DOHH2 (cell line): ENCODE results near the gene STK32C.

Source experiments
- H3F3A ChIP-seq: fragments of 200-600 bp; sonication (generic), shearing (Covaris generic); 2 replicates; pipeline ENCODE4 v1.6.0; 2016; ENCODE audit warnings: antibody characterized with exemption, mild to moderate bottlenecking; ENCODE audit not compliant: control insufficient read depth, insufficient read depth
- H3K27ac ChIP-seq: fragments of 200-600 bp; sonication (generic); 2 replicates; pipeline ENCODE4 v1.5.1; 2014; ENCODE audit warnings: low read depth, mild to moderate bottlenecking, low read length, moderate library complexity
- H3K27me3 ChIP-seq: fragments of 200-600 bp; sonication (generic); 2 replicates; pipeline ENCODE4 v1.6.1; 2014; ENCODE audit warnings: mild to moderate bottlenecking, low read length, mixed read lengths; ENCODE audit not compliant: control insufficient read depth
- H3K36me3 ChIP-seq: fragments of 200-600 bp; sonication (generic); 2 replicates; pipeline ENCODE4 v1.6.1; 2014; ENCODE audit warnings: mild to moderate bottlenecking, low read length, moderate library complexity, mixed read lengths; ENCODE audit not compliant: control insufficient read depth
- H3K4me1 ChIP-seq: fragments of 200-600 bp; sonication (generic); 2 replicates; pipeline ENCODE4 v1.6.1; 2014; ENCODE audit warnings: mild to moderate bottlenecking, low read length, mixed read lengths; ENCODE audit not compliant: control insufficient read depth
- H3K4me2 ChIP-seq: fragments of 200-600 bp; sonication (generic); 2 replicates; pipeline ENCODE4 v1.6.0; 2014; ENCODE audit warnings: mild to moderate bottlenecking, low read length, moderate library complexity
- H3K4me3 ChIP-seq: fragments of 200-600 bp; sonication (generic); 2 replicates; pipeline ENCODE4 v1.5.1; 2014; ENCODE audit warnings: mild to moderate bottlenecking, low read length, mixed read lengths
- H3K79me2 ChIP-seq: fragments of 200-600 bp; sonication (generic); 2 replicates; pipeline ENCODE4 v1.6.1; 2014; ENCODE audit warnings: mild to moderate bottlenecking, low read length, mixed read lengths; ENCODE audit not compliant: control insufficient read depth
- H3K9me2 ChIP-seq: fragments of 200-600 bp; sonication (generic); replicated peaks from 2 replicates; pipeline ENCODE4 v1.6.1; 2014; ENCODE audit warnings: mild to moderate bottlenecking, low read length, mixed read lengths; ENCODE audit not compliant: control insufficient read depth
- H3K9me3 ChIP-seq: fragments of 200-600 bp; sonication (generic); 2 replicates; pipeline ENCODE4 v1.6.1; 2014; ENCODE audit warnings: antibody characterized with exemption, low read length, mixed read lengths; ENCODE audit not compliant: control insufficient read depth, insufficient read depth
- H4K20me1 ChIP-seq: fragments of 200-600 bp; sonication (generic); 2 replicates; pipeline ENCODE4 v1.6.0; 2014; ENCODE audit warnings: low read depth, mild to moderate bottlenecking, antibody characterized with exemption, low read length, moderate library complexity; ENCODE audit not compliant: control insufficient read depth, insufficient read depth
- CTCF ChIP-seq: fragments of 200-600 bp; sonication (generic); IDR thresholded peaks from one replicate; pipeline ENCODE4 v1.5.1; 2014; ENCODE audit warnings: antibody characterized with exemption, mild to moderate bottlenecking, low read depth, low read length; ENCODE audit not compliant: poor library complexity, severe bottlenecking
- EZH2phosphoT487 ChIP-seq: fragments of 200-600 bp; sonication (generic); IDR thresholded peaks from 2 replicates; pipeline ENCODE4 v1.6.1; 2017; ENCODE audit warnings: borderline replicate concordance, mild to moderate bottlenecking, antibody characterized with exemption, low read length, moderate library complexity, mixed read lengths

STK32C gene

GRCh38 chr10:132328738-132329137 is 21.0 kb upstream of the STK32C start:
- Histone ChIP-seq H3K9me3 (no peaks in the 10 kb centered on the region), H3K27ac (no peak overlapping the region)

GRCh38 chr10:132328106-132328505 is 20.4 kb upstream of the STK32C start:
- Histone ChIP-seq H3K27me3 (no peaks in the 10 kb centered on the region), H3K4me3 (no peak overlapping the region), H3K27ac (no peak overlapping the region), H3K36me3 (peaks cover 41% of the 10 kb centered on the region), H3F3A (no peaks in the 10 kb centered on the region), H3K4me1 (peaks cover 20% of the 10 kb centered on the region), H3K4me2 (no peak overlapping the region), H3K79me2 (peaks cover 59% of the 10 kb centered on the region), H3K9me2 (no peaks in the 10 kb centered on the region), H4K20me1 (peaks cover 17% of the 10 kb centered on the region; the same call in 1 of the 2 replicates), H3K9me3 (no peaks in the 10 kb centered on the region)
- TF ChIP-seq EZH2phosphoT487 (no peak), CTCF (no peak)

More at GRCh38 chr10:132328738-132329137, 21.0 kb upstream of the STK32C start:
- Histone ChIP-seq H3K9me2 (no peaks in the 10 kb centered on the region), H3K4me2 (peak overlapping the region; percentile 29; the same call in 1 of the 2 replicates), H3K79me2 (peaks cover 59% of the 10 kb centered on the region), H3F3A (no peaks in the 10 kb centered on the region), H3K4me1 (peaks cover 23% of the 10 kb centered on the region), H3K36me3 (peaks cover 41% of the 10 kb centered on the region), H4K20me1 (peaks cover 17% of the 10 kb centered on the region; the same call in 1 of the 2 replicates), H3K4me3 (0 out of 2 replicates have a peak overlapping the region, but pooled peaks have one; percentile 10), H3K27me3 (no peaks in the 10 kb centered on the region)
- TF ChIP-seq CTCF (no peak), EZH2phosphoT487 (no peak)

DNA sequence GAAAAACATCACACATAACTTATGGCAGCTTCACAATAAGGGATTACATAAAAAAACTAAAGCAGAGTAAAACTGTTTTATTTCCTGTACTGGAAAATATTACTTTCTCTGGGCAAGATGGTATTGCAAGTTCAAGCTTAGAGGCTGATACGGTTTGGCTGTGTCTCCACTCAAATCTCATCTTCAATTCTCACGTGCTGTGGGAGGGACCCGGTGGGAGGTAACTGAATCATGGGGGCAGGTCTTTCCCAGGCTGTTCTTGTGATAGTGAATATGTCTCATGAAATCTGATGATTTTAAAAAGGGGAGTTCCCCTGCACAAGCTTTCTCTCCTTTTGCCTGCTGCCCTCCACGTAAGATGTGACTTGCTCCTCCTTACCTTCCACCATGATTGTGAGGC is 19.2 kb upstream of the STK32C start:
- H3K27ac ChIP-seq, result no peak overlapping the region
- peaks cover 59% of the 10 kb centered on the region for H3K79me2 ChIP-seq
- H3K36me3 ChIP-seq, result peaks cover 41% of the 10 kb centered on the region
- H3K27me3 ChIP-seq, result no peaks in the 10 kb centered on the region
- no peak for TF ChIP-seq CTCF
- no peak for TF ChIP-seq EZH2phosphoT487
- H3K4me2 ChIP-seq, result no peak overlapping the region
- no peaks in the 10 kb centered on the region for H3K9me3 ChIP-seq
- H3K9me2 ChIP-seq, result no peaks in the 10 kb centered on the region
- H3F3A ChIP-seq, result no peaks in the 10 kb centered on the region
- H4K20me1 ChIP-seq, result peaks cover 17% of the 10 kb centered on the region; the same call in 1 of the 2 replicates
- no peak overlapping the region for H3K4me3 ChIP-seq
- peaks cover 14% of the 10 kb centered on the region for H3K4me1 ChIP-seq
